ENCODE measurements around the gene MSH6.

MSH6 gene, protein sequence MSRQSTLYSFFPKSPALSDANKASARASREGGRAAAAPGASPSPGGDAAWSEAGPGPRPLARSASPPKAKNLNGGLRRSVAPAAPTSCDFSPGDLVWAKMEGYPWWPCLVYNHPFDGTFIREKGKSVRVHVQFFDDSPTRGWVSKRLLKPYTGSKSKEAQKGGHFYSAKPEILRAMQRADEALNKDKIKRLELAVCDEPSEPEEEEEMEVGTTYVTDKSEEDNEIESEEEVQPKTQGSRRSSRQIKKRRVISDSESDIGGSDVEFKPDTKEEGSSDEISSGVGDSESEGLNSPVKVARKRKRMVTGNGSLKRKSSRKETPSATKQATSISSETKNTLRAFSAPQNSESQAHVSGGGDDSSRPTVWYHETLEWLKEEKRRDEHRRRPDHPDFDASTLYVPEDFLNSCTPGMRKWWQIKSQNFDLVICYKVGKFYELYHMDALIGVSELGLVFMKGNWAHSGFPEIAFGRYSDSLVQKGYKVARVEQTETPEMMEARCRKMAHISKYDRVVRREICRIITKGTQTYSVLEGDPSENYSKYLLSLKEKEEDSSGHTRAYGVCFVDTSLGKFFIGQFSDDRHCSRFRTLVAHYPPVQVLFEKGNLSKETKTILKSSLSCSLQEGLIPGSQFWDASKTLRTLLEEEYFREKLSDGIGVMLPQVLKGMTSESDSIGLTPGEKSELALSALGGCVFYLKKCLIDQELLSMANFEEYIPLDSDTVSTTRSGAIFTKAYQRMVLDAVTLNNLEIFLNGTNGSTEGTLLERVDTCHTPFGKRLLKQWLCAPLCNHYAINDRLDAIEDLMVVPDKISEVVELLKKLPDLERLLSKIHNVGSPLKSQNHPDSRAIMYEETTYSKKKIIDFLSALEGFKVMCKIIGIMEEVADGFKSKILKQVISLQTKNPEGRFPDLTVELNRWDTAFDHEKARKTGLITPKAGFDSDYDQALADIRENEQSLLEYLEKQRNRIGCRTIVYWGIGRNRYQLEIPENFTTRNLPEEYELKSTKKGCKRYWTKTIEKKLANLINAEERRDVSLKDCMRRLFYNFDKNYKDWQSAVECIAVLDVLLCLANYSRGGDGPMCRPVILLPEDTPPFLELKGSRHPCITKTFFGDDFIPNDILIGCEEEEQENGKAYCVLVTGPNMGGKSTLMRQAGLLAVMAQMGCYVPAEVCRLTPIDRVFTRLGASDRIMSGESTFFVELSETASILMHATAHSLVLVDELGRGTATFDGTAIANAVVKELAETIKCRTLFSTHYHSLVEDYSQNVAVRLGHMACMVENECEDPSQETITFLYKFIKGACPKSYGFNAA (N-terminal part only)

DNA sequence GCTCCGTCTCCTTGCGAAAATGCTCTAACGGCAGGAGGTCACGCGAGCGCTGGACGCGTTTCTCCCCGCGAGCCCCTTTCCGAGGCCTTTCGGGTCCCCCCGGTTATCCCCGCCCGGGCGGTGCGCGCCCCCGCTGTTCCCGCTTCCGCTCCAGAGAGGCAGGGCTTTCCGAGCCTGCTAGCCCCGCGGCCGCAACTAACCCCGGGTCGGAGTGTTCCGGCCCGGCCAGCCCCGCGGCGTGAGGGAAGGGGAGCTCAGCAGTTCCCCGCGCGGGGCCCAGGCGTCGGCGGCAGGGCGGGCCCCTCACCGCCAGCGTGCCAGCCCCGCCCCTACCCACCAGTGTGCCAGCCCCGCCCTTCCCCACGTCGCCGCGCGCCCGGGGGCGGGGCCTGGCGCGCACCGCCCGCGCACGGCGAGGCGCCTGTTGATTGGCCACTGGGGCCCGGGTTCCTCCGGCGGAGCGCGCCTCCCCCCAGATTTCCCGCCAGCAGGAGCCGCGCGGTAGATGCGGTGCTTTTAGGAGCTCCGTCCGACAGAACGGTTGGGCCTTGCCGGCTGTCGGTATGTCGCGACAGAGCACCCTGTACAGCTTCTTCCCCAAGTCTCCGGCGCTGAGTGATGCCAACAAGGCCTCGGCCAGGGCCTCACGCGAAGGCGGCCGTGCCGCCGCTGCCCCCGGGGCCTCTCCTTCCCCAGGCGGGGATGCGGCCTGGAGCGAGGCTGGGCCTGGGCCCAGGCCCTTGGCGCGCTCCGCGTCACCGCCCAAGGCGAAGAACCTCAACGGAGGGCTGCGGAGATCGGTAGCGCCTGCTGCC, at the start of gene MSH6:
Gene MSH6, plus strand, starts transcription at position 475 of the 815 bp plus-strand sequence. Its CDS starts 89 bp downstream, at position 564.
- in situ Hi-C loops (cut with HindIII; ENCODE audit: low pct_unique_long_range_greater_than_20kb, low sequenced_read_pairs): no loop called here
- DNase-seq (ENCODE audit: low read depth in 1 of 2, low spot score in 1 of 2): peak; percentile 86 to 92
- TF ChIP-seq JUND (IDR thresholded peaks at IDR 0.05; ENCODE audit: low read depth): no peak

DNA sequence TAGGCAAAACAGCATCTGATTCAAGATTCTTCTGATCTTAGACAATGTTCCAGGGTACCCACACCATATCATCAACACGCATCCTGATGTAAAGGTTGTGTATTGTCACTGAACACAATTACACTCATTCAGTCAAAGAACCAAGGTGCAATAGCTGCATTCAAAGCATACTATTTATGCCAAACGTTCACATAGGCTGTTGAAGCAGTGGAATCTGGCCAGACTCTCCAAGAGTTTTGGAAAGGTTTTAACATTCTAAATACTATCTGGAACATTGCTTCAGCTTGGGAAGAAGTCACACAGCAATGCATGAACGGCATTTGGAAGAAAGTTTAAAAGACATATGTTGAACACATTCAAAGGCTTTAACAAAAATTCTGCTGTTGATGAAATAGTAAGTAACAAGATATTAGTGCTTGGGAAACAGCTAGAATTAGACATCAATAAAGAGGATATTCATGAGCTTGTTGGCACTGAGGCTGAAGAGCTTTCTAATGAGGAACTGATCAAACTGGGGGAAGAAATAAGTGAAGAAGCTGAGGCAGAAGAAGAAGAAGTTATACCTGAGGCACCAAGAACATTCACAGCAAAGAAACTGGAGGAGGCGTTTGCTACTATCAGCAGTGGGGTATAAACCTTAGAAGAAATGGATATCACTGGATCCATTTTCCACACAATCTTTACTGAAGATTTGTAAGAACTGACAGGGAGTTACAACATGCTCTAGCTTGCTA, 47.6 kb upstream of the MSH6 start:
- TF ChIP-seq JUND (IDR thresholded peaks at IDR 0.05; ENCODE audit: low read depth): no peak
- no peak for DNase-seq (ENCODE audit: low read depth in 1 of 2, low spot score in 1 of 2)
- in situ Hi-C loops (cut with HindIII; ENCODE audit: low pct_unique_long_range_greater_than_20kb, low sequenced_read_pairs): no loop called here

DNA sequence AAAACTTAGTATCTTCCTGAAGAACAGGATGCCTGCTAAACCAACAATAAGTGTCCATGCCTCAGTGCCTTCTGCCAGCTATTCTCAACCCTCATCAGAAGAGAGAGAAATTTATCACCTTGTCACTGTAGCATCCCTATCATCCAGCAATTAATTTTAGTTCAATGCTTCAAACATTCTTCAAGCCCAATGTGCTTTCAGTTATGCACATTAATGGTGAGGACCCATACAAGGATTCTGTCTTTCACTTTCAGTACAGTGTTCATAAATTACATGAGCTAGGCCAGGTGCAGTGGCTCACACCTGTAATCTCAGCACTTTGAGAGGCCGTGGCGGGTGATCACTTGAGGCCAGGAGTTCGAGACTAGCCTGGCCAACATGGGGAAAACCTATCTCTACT, 47.0 kb upstream of the MSH6 start:
- no peak for DNase-seq (ENCODE audit: low read depth in 1 of 2, low spot score in 1 of 2)
- in situ Hi-C loops (cut with HindIII; ENCODE audit: low pct_unique_long_range_greater_than_20kb, low sequenced_read_pairs): no loop called here
- no peak for TF ChIP-seq JUND (IDR thresholded peaks at IDR 0.05; ENCODE audit: low read depth)

DNA sequence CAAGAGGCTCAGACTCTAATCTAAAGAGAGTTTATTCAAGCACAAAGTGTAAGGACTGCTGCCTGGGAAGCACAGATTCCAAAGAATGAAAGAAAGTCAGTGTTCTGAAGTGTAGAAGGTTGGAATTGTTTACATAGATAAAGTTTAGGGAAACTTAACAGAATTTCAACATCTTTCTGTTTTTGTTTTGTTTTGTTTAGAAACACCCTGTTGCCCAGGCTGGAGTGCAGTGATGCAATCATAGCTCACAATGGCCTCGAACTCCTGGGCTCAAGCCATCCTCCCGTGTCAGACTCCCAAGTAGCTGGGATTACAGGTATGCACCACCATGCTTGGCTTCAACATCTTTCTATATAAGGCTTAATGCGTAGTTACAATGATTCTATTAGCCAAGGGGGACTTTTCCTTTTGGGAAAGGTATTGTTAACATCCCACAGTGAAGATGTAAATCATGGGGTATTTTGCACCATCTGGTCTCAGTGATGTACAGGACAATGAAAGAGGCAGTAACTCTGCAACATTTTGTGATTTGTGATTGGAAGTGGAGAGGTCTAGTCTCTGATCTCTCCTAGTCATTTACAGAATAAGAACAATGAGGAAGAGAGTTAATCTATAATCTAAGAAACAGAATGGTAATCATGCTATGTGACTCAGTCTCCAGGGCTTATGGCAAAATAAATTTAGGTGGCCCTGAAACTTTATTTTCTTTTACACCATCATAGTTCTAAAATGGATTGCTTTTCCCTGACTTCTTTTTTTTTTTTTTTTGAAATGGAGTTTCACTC, 45.6 kb upstream of the MSH6 start:
- no peak for TF ChIP-seq JUND (IDR thresholded peaks at IDR 0.05; ENCODE audit: low read depth)
- no peak for DNase-seq (ENCODE audit: low read depth in 1 of 2, low spot score in 1 of 2)
- in situ Hi-C loops (cut with HindIII; ENCODE audit: low pct_unique_long_range_greater_than_20kb, low sequenced_read_pairs): no loop called here

DNA sequence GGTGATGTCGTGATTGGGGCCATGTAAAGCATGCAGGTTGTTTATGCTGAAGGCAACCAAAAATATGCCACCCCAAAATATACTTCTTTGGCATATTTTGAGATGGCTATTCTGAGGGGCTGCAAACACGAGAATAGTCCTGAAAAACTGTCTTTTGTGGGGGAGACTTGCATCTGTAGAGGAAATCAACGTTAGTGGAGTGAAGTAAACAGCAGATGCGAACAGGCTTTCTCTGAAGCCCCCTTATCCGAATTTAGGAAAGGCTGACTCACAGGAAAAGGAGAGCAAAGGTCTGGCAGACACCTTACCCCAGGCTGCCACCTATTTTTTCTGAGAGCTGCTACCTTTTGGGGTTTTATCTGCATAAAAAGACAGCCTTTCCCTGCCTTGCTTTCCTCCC, 44.6 kb upstream of the MSH6 start:
- in situ Hi-C loops (cut with HindIII; ENCODE audit: low pct_unique_long_range_greater_than_20kb, low sequenced_read_pairs): no loop called here
- no peak for DNase-seq (ENCODE audit: low read depth in 1 of 2, low spot score in 1 of 2)
- no peak for TF ChIP-seq JUND (IDR thresholded peaks at IDR 0.05; ENCODE audit: low read depth)

DNA sequence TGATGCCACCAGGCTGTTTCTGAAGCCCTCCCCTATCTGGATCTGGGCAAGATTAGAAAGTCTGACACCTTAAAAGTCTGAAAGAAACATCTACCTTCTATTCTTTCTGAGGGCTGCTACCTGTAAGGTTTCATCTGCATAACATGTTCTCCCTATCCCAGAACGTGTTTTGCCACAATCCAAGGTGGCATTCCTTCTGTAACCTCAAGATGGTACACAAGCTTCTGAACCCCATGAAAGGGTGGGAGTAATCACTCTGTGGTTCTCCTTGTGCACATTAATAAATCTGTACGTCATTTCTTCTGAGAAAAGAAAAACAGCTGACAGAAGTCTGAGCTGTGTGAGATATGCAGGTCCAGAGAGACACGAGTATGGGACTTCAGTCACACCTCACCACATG, 41.8 kb upstream of the MSH6 start:
- TF ChIP-seq JUND (IDR thresholded peaks at IDR 0.05; ENCODE audit: low read depth): no peak
- DNase-seq (ENCODE audit: low read depth in 1 of 2, low spot score in 1 of 2): peak in 1 of 2 experiments; percentile 88
- in situ Hi-C loops (cut with HindIII; ENCODE audit: low pct_unique_long_range_greater_than_20kb, low sequenced_read_pairs): no loop called here

DNA sequence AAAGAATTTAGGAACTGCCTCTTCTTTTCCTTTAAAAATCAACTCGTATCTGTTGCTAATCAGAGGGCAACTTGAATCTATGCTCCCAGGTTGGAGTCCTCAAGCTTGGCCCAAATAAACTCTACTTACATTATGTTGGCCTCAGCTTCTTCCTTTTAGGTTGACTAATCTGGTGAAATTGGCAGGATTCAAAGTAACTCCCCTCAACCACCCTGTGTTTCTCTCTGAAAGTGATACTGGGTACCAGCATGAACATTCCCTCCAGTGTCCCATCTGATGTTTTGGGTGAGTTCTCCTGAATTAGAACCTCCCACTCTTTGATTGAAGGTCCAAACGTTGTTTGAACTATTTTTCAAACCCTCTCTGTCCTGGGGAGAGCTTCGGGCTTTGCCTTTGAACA, 41.3 kb upstream of the MSH6 start:
- DNase-seq (ENCODE audit: low read depth in 1 of 2, low spot score in 1 of 2): no peak
- TF ChIP-seq JUND (IDR thresholded peaks at IDR 0.05; ENCODE audit: low read depth): no peak
- in situ Hi-C loops (cut with HindIII; ENCODE audit: low pct_unique_long_range_greater_than_20kb, low sequenced_read_pairs): no loop called here

DNA sequence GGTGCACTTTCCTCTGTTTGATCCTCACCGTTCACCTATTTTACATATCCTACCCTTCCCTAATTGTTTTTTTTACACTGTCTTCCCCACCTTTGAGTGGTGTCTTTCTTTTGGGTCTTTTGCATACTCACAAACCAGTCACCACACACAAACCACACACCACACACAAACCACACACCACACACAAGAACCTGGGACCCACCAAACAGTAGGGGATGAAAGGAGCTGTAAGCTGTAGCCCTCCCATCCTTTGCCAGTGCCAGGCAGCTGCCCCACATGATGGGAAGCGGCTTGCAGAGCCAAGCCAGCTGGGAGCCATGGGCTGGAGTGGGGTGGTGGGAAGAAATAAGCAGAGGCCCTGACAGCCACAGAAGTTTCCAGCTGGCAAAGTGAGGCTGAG, 38.9 kb upstream of the MSH6 start:
- TF ChIP-seq JUND (IDR thresholded peaks at IDR 0.05; ENCODE audit: low read depth): no peak
- DNase-seq (ENCODE audit: low read depth in 1 of 2, low spot score in 1 of 2): no peak
- in situ Hi-C loops (cut with HindIII; ENCODE audit: low pct_unique_long_range_greater_than_20kb, low sequenced_read_pairs): no loop called here

DNA sequence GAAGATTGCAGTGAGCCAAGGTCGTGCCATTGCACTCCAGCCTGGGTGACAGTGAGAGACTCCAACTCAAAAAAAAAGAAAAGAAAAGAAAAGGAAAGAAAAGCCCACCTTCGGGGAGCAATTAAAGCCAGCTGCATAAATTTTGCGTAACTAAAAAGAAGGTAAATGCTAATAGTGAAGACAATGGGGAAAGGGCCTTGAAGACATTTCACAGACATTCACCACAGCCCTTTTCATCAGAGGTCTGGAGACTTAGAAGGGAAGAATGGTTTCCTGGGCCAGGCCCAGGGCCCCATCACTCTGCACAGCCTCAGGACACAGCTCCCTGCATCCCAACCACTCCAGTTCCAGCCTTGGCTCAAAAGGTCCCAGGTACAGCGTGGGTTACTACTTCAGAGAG, 35.1 kb upstream of the MSH6 start:
- no peak for TF ChIP-seq JUND (IDR thresholded peaks at IDR 0.05; ENCODE audit: low read depth)
- in situ Hi-C loops (cut with HindIII; ENCODE audit: low pct_unique_long_range_greater_than_20kb, low sequenced_read_pairs): no loop called here
- DNase-seq (ENCODE audit: low read depth in 1 of 2, low spot score in 1 of 2): no peak

DNA sequence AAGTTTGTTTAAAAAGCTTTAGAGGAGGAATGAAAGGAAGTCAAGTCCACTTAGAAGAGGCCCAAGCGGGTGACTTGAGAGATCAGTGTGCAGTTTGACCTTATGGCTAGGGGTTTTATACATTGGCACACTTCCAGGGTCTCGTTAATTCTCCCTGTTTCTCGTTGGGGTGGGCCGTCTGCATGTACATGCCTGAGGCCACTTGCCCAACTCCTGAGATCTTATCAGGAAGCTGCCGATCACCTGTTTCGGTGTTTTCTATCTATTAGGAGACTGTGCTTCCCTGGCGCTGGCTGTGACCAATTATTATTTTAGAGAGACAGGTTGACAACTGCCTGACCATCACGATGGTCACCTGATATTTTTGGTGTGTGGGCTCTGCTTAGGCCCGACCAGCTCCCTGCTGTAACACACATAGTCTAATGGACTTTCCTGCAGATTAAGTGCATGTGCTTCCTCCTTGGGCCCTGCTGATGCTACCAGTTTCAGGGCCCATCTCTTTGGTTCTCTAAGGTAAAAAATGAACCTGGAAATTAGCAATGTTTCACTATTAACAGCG, 31.0 kb upstream of the MSH6 start:
- no peak for DNase-seq (ENCODE audit: low read depth in 1 of 2, low spot score in 1 of 2)
- no peak for TF ChIP-seq JUND (IDR thresholded peaks at IDR 0.05; ENCODE audit: low read depth)
- in situ Hi-C loops (cut with HindIII; ENCODE audit: low pct_unique_long_range_greater_than_20kb, low sequenced_read_pairs): no loop called here

Data from T47D (cell line).